A673 (cell line): ENCODE data around the gene CD8B2. TPM values are rescaled to one million over a fixed set of nuclear protein-coding genes. Genes with fewer than 3 reads are reported as not detected.

Source experiments
- BruUV-seq: library from RNA; stranded (reverse); fragments of 400-500 nt; replicated peaks from 2 replicates; lab custom pipeline; 2021; lab: Mats Ljungman, UMichigan
- CTCF ChIA-PET: fragments of 300-600 bp; sonication (Branson Sonifier 250); formaldehyde crosslinking; loops from one replicate; lab custom pipeline; 2022; ENCODE audit warnings: antibody characterized with exemption; lab: Charles Lee
- POLR2A ChIA-PET: fragments of 300-600 bp; sonication (Branson Sonifier 250); formaldehyde crosslinking; loops from one replicate; lab custom pipeline; 2022; ENCODE audit warnings: antibody characterized with exemption; ENCODE audit not compliant: low non-redundant PET; lab: Charles Lee
- DNase-seq: peaks from one replicate; pipeline ENCODE4 v3.0.0-alpha.2; 2015; ENCODE audit warnings: low spot score
- H3K27ac ChIP-seq: fragments of 200-600 bp; sonication (generic); 2 replicates; pipeline ENCODE4 v1.5.1; 2016; ENCODE audit warnings: mixed run types, low read depth, mild to moderate bottlenecking, mixed read lengths, antibody characterized with exemption, low read length; ENCODE audit not compliant: poor library complexity, severe bottlenecking
- H3K27me3 ChIP-seq: fragments of 200-600 bp; sonication (generic); replicated peaks from 2 replicates; pipeline ENCODE4 v1.6.1; 2017; ENCODE audit warnings: mixed run types, low read depth, mild to moderate bottlenecking, mixed read lengths, antibody characterized with exemption, low read length; ENCODE audit not compliant: insufficient read depth, poor library complexity
- H3K36me3 ChIP-seq: fragments of 200-600 bp; sonication (generic); 2 replicates; pipeline ENCODE4 v1.6.1; 2016; ENCODE audit warnings: mixed run types, mild to moderate bottlenecking, mixed read lengths, antibody characterized with exemption, low read length; ENCODE audit not compliant: insufficient read depth, poor library complexity, severe bottlenecking
- H3K4me1 ChIP-seq: fragments of 200-600 bp; sonication (generic); 2 replicates; pipeline ENCODE4 v1.6.1; 2017; ENCODE audit warnings: mixed run types, mild to moderate bottlenecking, mixed read lengths, antibody characterized with exemption, low read length; ENCODE audit not compliant: insufficient read depth, poor library complexity, severe bottlenecking
- H3K4me3 ChIP-seq: fragments of 200-600 bp; sonication (generic); 2 replicates; pipeline ENCODE4 v1.5.1; 2016; ENCODE audit warnings: low read depth, mixed run types, mild to moderate bottlenecking, mixed read lengths, low read length; ENCODE audit not compliant: poor library complexity, severe bottlenecking
- H3K9me3 ChIP-seq: fragments of 200-600 bp; sonication (generic); 2 replicates; pipeline ENCODE4 v1.6.1; 2016; ENCODE audit warnings: mixed run types, low read depth, mild to moderate bottlenecking, mixed read lengths, antibody characterized with exemption, low read length; ENCODE audit not compliant: poor library complexity, severe bottlenecking
- CTCF ChIP-seq: fragments of 300-800, 200-600 bp; sonication (generic); conservative IDR thresholded peaks from 2 replicates; pipeline ENCODE4 v1.5.1; 2017; ENCODE audit warnings: low read depth, mild to moderate bottlenecking, antibody characterized with exemption, low read length, moderate library complexity, mixed read lengths
- EZH2 ChIP-seq: fragments of 200-600 bp; sonication (generic); IDR thresholded peaks from 2 replicates; pipeline ENCODE4 v1.6.1; 2017; ENCODE audit warnings: borderline replicate concordance, low read depth, mild to moderate bottlenecking, mixed read lengths, antibody characterized with exemption, low read length; ENCODE audit not compliant: poor library complexity, severe bottlenecking
- intact Hi-C: fragments of 100-400 bp; cut with micrococcal nuclease; formaldehyde crosslinking; loops from one replicate; pipeline ENCODE4 v1.10.0; 2022; ENCODE audit not compliant: unreplicated experiment
- total RNA-seq: library from RNA; stranded (reverse); gene quantifications from 2 replicates; pipeline ENCODE4 v1.2.3, GENCODE V29; 2021

The CD8B2 gene
- total RNA-seq, 1 experiment from 2014 or later: not detected

- ChIA-PET CTCF (no interaction called here), POLR2A (no interaction called here)
- no peaks in the 10 kb centered on the region for H3K36me3 ChIP-seq
- H3K9me3 ChIP-seq: no peaks in the 10 kb centered on the region
- no TSS peak for BruUV-seq
- peaks cover 9% of the 10 kb centered on the region for H3K4me1 ChIP-seq
- DNase-seq: no peak
- TF ChIP-seq CTCF (no peak), EZH2 (no peak)
- intact Hi-C loops: loop anchor here (10.0 kb wide), 1 partner anchor 287 kb away; no protein-coding TSS in a partner anchor
- peaks cover 12% of the 10 kb centered on the region for H3K27me3 ChIP-seq
- no peak overlapping the region for H3K4me3 ChIP-seq
- H3K27ac ChIP-seq: no peak overlapping the region
Observed at GRCh38 chr2:106541333-106541732, 54.2 kb downstream of the CD8B2 start.

- no TSS peak for BruUV-seq
- POLR2A ChIA-PET: no interaction called here
- peak overlapping the region; percentile 27 for H3K4me3 ChIP-seq
Observed at GRCh38 chr2:106542746-106543359, 55.7 kb downstream of the CD8B2 start.

GRCh38 chr2:106545007-106545406 is 57.8 kb downstream of the CD8B2 start:
- Histone ChIP-seq H3K9me3 (no peaks in the 10 kb centered on the region), H3K36me3 (no peaks in the 10 kb centered on the region), H3K27ac (no peak overlapping the region), H3K27me3 (peaks cover 12% of the 10 kb centered on the region), H3K4me3 (no peak overlapping the region), H3K4me1 (peaks cover 15% of the 10 kb centered on the region)
- TF ChIP-seq EZH2: no peak
- ChIA-PET POLR2A (no interaction called here), CTCF (no interaction called here)
- no TSS peak for BruUV-seq
- intact Hi-C loops: loop anchor here (10.0 kb wide), 1 partner anchor 290 kb away; no protein-coding TSS in a partner anchor
- DNase-seq: no peak

More at GRCh38 chr2:106542746-106543359, 55.7 kb downstream of the CD8B2 start:
- peak; percentile 69 for DNase-seq
- Histone ChIP-seq H3K4me1 (peaks cover 15% of the 10 kb centered on the region), H3K27ac (no peak overlapping the region), H3K9me3 (no peaks in the 10 kb centered on the region), H3K36me3 (no peaks in the 10 kb centered on the region), H3K27me3 (peaks cover 12% of the 10 kb centered on the region)
- TF ChIP-seq CTCF (peak; percentile 83), EZH2 (peak; percentile 40)
- CTCF ChIA-PET: interaction anchor here (1.1 kb wide), 1 partner anchor 439 kb away, joined by 3 read pairs; no protein-coding TSS in a partner anchor
- intact Hi-C loops: loop anchor here (2.0 to 10.0 kb wide), 3 partner anchors 288 to 1172 kb away; no protein-coding TSS in a partner anchor
